Endothelial cell (in vitro differentiated cells): ENCODE data around the gene CLEC17A. TPM values are rescaled to one million over a fixed set of nuclear protein-coding genes. Genes with fewer than 3 reads are reported as not detected.
"Not testable (repeated sequence)": the region's sequence is repeated elsewhere in the genome, so short reads cannot be mapped to it uniquely, and the experiment has no call there.

Experiments used
- DNase-seq: peaks from one replicate; pipeline ENCODE4 v3.0.0; 2021; ENCODE audit warnings: low spot score
- H3K27ac Mint-ChIP-seq: one replicate; pipeline ENCODE4 v1.8.0; 2021; ENCODE audit warnings: mixed read lengths, inconsistent platforms; ENCODE audit not compliant: unreplicated experiment
- H3K27me3 Mint-ChIP-seq: one replicate; pipeline ENCODE4 v1.8.0; 2021; ENCODE audit warnings: mild to moderate bottlenecking, moderate library complexity, mixed read lengths, inconsistent platforms; ENCODE audit not compliant: unreplicated experiment
- H3K36me3 Mint-ChIP-seq: one replicate; pipeline ENCODE4 v1.8.0; 2021; ENCODE audit warnings: mild to moderate bottlenecking, low read depth, mixed read lengths, inconsistent platforms; ENCODE audit not compliant: unreplicated experiment
- H3K4me1 Mint-ChIP-seq: one replicate; pipeline ENCODE4 v1.8.0; 2021; ENCODE audit warnings: mild to moderate bottlenecking, mixed read lengths, inconsistent platforms; ENCODE audit not compliant: unreplicated experiment
- H3K4me3 Mint-ChIP-seq: one replicate; pipeline ENCODE4 v1.8.0; 2021; ENCODE audit warnings: mild to moderate bottlenecking, mixed read lengths, inconsistent platforms; ENCODE audit not compliant: unreplicated experiment
- H3K9me3 Mint-ChIP-seq: one replicate; pipeline ENCODE4 v1.8.0; 2021; ENCODE audit warnings: mixed read lengths, inconsistent platforms; ENCODE audit not compliant: unreplicated experiment
- total RNA-seq: library from RNA; stranded (reverse); fragmentation: NEBNext Ultra II Directional; extraction: Animal tissue kit (Norgen Biotek cat#: 25700); gene quantifications from one replicate; pipeline ENCODE4 v1.2.1, GENCODE V29; 2021; ENCODE audit not compliant: unreplicated experiment
- TF ChIP-seq, protein P1 (sequence below): fragments of 200-600 bp; sonication (generic); IDR thresholded peaks from one replicate; pipeline ENCODE4 v1.5.0; 2021; ENCODE audit warnings: antibody characterized with exemption; ENCODE audit not compliant: unreplicated experiment

Gene CLEC17A
- total RNA-seq, 1 donor from 2014 or later = not detected

DNA sequence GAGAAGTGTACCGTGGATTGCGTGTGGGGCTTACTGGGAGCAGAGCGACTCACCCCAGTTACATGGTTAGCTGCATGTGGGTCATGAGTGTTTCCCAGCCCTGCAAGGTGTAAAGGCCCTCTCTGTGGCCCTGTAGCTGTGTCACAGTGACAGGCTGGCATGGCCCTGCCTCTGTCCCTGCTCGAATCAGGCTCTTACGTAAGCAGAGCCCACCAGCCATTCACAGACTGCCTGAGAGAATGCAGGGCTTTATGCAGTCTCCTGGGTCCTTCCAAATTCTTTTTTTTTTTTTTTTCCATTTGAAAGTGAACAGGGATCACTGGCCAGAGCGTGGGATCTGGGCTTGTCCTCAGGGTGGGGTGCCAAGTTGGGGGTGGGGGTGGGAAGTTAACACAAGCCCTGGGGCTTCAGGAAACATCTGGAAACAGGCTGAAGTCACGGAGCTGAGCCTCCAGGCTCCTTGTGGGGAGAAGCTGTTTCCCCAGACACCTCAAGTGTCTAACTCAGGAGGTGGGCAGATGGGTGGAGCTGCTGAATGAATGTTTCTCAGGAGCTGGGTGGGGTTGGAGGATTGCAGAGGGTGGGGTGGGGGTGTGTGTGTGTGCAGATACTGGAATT is 40.1 kb upstream of the CLEC17A start:
- TF ChIP-seq, protein P1, sequence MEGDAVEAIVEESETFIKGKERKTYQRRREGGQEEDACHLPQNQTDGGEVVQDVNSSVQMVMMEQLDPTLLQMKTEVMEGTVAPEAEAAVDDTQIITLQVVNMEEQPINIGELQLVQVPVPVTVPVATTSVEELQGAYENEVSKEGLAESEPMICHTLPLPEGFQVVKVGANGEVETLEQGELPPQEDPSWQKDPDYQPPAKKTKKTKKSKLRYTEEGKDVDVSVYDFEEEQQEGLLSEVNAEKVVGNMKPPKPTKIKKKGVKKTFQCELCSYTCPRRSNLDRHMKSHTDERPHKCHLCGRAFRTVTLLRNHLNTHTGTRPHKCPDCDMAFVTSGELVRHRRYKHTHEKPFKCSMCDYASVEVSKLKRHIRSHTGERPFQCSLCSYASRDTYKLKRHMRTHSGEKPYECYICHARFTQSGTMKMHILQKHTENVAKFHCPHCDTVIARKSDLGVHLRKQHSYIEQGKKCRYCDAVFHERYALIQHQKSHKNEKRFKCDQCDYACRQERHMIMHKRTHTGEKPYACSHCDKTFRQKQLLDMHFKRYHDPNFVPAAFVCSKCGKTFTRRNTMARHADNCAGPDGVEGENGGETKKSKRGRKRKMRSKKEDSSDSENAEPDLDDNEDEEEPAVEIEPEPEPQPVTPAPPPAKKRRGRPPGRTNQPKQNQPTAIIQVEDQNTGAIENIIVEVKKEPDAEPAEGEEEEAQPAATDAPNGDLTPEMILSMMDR = no peak
- Mint-ChIP-seq H3K27me3 (peaks cover 11% of the 10 kb centered on the region), H3K36me3 (peaks cover 8% of the 10 kb centered on the region), H3K4me3 (no peak overlapping the region), H3K9me3 (no peaks in the 10 kb centered on the region), H3K27ac (no peak overlapping the region), H3K4me1 (no peaks in the 10 kb centered on the region)
- DNase-seq = no peak

DNA sequence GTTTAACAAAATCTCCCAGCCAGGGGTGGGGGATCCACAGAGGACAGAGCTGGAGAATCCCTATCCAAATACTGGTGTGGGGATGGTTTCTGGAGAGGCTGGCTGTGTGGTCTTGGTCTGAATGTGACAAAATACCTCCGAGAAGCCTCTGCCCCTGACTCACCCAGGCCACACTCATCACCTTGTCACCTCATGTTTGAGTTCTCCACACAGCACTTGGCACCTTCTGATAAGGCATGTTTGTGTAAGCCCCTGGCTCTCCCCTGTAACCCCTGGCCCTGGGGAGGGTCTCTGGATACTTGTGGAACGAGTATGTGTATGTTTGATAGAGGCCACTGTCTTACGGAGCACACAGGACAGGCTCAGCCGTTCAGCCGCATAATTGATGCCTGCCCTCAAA is 38.8 kb upstream of the CLEC17A start:
- H3K27ac Mint-ChIP-seq = no peak overlapping the region
- H3K36me3 Mint-ChIP-seq = peaks cover 8% of the 10 kb centered on the region
- no peaks in the 10 kb centered on the region for H3K4me1 Mint-ChIP-seq
- TF ChIP-seq, protein P1 = no peak
- peaks cover 13% of the 10 kb centered on the region for H3K27me3 Mint-ChIP-seq
- no peaks in the 10 kb centered on the region for H3K9me3 Mint-ChIP-seq
- no peak overlapping the region for H3K4me3 Mint-ChIP-seq
- DNase-seq = no peak

DNA sequence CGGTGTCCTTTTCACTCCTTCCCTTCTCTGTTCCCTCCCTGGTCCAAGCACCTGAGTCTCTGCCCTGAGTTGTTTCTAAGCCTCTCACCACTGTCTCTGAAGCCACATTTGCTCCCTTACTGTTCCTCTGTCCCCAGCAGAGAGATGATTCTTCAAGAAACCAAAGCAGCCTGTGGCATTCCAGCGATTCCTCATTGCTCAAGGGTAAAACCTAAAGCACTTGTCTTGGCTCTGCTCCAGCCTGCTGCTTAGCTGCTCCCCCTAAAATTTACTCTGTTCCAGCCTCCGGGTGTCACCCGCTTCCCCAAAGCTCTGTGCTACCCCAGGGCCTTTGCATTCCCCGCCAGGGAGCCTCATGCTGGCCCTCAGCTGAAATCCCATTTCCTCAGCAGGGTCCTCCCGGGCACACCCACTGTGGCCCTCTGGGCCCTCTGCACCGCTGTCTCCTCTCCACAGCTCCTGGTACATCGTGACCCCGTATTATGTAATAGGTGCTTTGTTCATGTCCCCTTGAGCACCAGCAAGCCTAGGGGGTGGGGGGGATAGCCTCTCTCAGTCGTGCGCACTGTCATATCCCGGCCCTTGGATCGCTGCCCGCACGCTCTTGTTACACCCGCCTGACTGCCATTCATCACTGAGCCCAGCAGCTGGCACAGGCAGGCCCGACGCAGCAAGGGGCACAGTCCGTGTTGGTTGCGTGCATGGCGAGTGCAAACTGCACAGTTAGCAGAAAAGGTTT is 37.7 kb upstream of the CLEC17A start:
- Mint-ChIP-seq H3K27ac (no peak overlapping the region), H3K9me3 (no peaks in the 10 kb centered on the region), H3K36me3 (peaks cover 8% of the 10 kb centered on the region), H3K4me3 (no peak overlapping the region), H3K27me3 (peaks cover 11% of the 10 kb centered on the region), H3K4me1 (peaks cover 4% of the 10 kb centered on the region)
- DNase-seq = no peak
- TF ChIP-seq, protein P1 = no peak

DNA sequence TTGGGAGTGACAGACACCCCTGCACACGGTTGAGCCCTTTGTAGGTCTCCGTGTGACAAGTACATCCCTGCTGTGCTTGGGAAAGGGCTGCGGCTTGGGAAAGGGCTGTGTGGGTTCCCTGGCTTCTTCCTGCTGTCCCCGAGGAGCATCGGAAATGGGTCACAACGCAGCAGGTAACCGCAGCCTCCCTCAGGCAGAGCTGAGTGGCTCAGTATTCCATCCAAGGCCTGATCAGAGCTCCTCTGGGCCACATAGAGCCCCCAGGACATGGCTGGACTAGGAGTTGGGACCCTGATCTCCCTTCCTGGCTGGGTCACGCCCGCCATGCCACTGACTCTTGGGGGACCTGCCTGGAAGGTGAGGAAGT is 37.2 kb upstream of the CLEC17A start:
- peaks cover 8% of the 10 kb centered on the region for H3K36me3 Mint-ChIP-seq
- no peak overlapping the region for H3K27ac Mint-ChIP-seq
- no peaks in the 10 kb centered on the region for H3K9me3 Mint-ChIP-seq
- H3K4me3 Mint-ChIP-seq = no peak overlapping the region
- H3K27me3 Mint-ChIP-seq = peaks cover 11% of the 10 kb centered on the region
- TF ChIP-seq, protein P1 = no peak
- DNase-seq = no peak
- H3K4me1 Mint-ChIP-seq = peaks cover 5% of the 10 kb centered on the region

DNA sequence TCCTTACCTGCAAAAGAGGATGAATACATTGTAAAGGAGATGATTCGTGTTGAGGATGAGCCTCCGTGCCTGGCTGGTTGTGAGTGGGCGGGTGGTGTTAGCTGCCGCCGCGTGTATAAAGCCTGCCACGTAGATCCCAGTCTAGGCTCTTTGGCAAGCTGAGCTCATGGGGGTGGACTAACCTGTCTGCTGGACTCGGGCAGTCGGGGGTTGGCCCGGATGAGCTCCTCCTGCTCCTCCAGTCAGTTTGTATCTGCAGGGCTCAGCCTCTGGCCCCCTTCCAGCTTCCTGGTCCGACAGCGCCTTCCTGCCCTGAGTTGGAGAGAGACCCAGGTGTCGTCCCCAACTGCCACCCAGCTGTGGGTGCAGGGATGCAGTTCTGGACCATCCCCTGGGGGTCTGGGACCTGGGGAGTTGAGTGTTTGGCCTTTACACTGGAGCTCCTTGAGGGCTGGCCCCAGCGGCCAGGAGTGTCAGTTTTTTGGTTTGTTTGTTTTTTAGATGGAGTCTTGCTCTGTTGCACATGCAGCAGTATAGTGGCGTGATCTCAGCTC is 32.6 kb upstream of the CLEC17A start:
- H3K27ac Mint-ChIP-seq = no peak overlapping the region
- no peak overlapping the region for H3K4me3 Mint-ChIP-seq
- H3K36me3 Mint-ChIP-seq = peaks cover 4% of the 10 kb centered on the region
- peaks cover 8% of the 10 kb centered on the region for H3K27me3 Mint-ChIP-seq
- TF ChIP-seq, protein P1 = no peak
- no peak for DNase-seq
- no peaks in the 10 kb centered on the region for H3K9me3 Mint-ChIP-seq
- peaks cover 6% of the 10 kb centered on the region for H3K4me1 Mint-ChIP-seq

DNA sequence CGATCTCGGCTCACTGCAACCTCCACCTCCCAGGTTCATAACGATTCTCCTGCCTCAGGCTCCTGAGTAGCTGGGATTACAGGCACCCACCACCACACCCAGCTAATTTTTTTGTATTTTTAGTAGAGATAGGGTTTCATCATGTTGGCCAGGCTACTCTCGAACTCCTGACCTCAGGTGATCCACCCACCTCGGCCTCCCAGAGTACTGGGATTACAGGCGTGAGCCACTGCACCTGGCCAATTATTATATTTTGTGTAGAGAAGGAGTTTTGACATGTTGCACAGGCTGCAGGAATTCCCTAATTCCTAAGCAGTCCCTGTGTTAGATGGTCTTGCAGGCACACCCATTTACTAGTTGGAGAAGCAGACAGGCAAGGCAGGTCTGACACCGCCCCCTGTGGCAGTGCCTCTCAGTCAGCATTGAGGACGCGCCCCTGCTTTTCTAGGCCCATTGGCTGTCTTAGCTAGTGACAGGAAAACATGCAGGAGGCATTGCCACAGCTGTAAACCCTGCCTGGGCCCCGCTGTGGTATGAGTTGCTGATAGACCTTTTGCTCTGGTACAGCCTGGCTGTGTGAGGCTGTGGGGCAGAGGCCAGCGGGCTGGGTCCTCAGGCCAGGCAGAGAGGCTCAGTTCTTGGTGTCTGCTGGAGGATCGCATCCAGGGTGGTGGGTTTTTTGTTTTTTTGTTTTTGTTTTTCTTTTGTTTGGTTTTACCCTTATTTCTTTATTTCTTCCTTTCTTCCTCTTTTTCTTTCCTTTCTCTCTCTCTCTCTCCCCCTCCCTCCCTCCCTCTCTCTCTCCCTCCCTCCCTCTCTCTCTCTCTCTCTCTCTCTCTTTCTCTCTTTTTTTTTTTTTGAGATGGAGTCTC is 31.5 kb upstream of the CLEC17A start:
- H3K4me3 Mint-ChIP-seq, H3K27ac Mint-ChIP-seq, H3K4me1 Mint-ChIP-seq, H3K9me3 Mint-ChIP-seq, H3K36me3 Mint-ChIP-seq, H3K27me3 Mint-ChIP-seq: not testable (repeated sequence)
- DNase-seq = peak; percentile 62

DNA sequence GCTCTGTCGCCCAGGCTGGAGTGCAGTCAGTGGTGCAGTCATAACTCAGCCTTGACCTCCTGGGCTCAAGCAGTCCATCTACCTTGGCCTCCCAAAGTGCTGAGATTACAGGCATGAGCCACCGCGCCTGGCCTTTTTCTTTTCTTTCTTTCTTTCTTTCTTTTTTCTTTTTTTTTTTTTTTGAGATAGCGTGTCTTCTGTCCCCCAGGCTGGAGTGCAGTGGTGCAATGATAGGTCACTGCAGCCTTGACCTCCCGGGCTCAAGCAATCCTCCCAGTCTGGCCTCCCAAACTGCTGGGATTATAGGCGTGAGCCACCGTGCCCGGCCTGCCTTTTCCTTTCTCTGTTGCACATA is 30.9 kb upstream of the CLEC17A start:
- not testable (repeated sequence) for H3K27me3 Mint-ChIP-seq, H3K36me3 Mint-ChIP-seq, DNase-seq, H3K9me3 Mint-ChIP-seq, H3K4me1 Mint-ChIP-seq, H3K27ac Mint-ChIP-seq, H3K4me3 Mint-ChIP-seq
